Measurements from ENCODE around the gene AGPAT3.

The AGPAT3 gene

DNA sequence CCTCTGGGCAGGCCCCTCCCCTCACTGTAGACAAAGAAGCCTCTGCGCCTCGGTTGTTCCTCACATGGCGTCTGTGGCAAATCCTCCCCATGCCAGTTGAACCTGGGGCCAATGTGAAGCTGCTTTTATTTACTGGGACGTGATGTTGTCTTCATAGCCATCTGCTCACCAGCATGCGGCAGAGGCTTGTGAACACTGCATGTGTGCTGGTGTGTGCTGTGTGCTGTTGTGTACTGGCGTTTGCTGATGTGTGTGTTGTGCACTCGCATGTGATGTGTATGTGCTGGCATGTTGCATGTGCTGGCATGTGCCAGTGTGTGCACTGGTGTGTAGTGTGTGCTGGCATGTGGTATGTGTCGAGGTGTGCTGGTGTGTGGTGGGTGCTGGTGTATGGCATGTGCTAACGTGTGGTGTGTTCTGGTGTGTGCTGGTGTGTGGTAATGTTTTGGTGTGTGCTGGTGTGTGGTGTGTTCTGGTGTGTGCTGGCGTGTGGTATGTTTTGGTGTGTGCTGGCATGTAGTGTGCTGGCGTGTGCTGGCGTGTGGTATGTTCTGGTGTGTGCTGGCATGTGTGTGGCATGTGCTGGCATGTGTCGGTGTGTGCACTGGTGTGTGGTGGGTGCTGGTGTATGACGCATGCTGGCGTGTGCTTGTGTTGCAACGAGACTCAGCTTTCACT, 109.9 kb downstream of the AGPAT3 start:
- no peak for TF ChIP-seq GATA1 (IDR thresholded peaks at IDR 0.05; ENCODE audit: low read depth, low read length)
- no peak for TF ChIP-seq POLR2A (IDR thresholded peaks at IDR 0.05; ENCODE audit: low read length)
- no peak for DNase-seq

DNA sequence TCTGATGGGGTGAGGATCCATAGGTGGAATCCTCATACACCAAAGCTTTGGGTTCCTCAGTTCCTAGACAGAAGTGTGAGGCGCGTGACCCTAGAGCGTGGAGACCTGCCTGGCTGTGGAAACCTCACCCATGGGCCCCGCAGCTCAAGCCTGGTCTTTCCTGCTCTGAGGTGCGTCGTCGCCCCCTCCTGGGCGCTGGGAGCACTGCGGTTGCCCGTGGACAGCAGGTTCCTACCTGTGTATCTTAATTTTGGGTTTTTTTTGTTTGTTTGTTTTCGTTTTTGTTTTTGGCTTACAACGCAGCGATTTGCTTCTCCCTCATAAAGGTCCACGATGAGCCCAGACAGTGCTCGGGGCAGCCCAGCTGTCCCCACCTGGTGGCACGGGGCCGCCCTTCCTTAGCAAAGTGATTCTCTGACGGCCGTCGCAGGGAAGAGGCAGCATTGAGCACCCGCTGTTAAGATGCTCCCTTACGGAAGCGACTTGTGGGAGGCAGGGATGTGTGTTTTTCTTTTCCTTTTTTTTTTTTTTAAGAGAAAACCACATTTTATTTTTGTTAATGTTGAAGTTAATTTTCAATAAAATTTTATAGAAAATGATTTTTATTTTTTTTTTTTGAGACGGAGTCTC, 110.6 kb downstream of the AGPAT3 start:
- DNase-seq = peak; percentile 77 to 87
- TF ChIP-seq POLR2A (IDR thresholded peaks at IDR 0.05; ENCODE audit: low read length) (no peak), GATA1 (IDR thresholded peaks at IDR 0.05; ENCODE audit: low read depth, low read length) (no peak)

DNA sequence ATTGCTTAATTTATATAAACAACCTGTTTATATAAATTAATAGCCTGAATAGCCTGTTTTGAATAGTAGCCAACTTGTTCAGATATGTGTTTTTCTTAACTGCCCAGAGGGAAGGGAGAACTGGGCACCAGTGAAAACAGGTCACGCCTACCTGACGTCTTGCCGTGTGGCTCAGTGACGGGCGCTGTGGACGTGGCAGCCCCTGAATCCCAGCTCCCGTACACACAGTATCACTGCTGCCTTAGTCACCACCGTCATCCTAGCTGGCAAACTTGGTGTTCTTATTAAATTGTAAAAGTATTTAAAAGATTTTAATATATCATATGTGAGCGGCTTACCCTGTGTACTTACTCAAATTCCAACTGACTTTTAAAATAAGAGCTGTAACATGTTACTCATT, 111.6 kb downstream of the AGPAT3 start:
- DNase-seq = no peak
- TF ChIP-seq POLR2A (IDR thresholded peaks at IDR 0.05; ENCODE audit: low read length) (no peak), GATA1 (IDR thresholded peaks at IDR 0.05; ENCODE audit: low read depth, low read length) (no peak)

DNA sequence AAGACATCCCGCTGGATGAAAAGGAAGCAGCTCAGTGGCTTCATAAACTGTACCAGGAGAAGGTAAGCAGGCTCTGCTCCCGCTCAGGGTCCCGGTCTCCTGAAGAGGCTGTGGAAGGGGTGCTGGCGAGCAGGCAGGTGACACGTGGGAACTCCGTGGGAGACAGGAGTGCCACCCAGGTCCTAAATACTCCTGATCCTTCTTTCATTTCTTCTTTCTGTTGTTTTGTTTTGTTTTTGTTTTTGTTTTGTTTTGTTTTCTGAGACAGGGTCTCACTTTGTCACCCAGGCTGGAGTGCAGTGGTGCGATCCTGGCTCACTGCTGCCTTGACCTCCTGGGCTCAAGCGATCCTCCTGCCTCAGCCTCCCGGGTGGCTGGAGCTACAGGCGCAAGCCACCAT, 113.0 kb downstream of the AGPAT3 start:
- DNase-seq = no peak
- TF ChIP-seq GATA1 (IDR thresholded peaks at IDR 0.05; ENCODE audit: low read depth, low read length) = no peak
- TF ChIP-seq POLR2A (IDR thresholded peaks at IDR 0.05; ENCODE audit: low read length) = no peak

- DNase-seq = no peak
- TF ChIP-seq GATA1 (IDR thresholded peaks at IDR 0.05; ENCODE audit: low read depth, low read length) (no peak), POLR2A (IDR thresholded peaks at IDR 0.05; ENCODE audit: low read length) (no peak)
Measured at GRCh38 chr21:43979654-43980053, 114.6 kb downstream of the AGPAT3 start.

DNA sequence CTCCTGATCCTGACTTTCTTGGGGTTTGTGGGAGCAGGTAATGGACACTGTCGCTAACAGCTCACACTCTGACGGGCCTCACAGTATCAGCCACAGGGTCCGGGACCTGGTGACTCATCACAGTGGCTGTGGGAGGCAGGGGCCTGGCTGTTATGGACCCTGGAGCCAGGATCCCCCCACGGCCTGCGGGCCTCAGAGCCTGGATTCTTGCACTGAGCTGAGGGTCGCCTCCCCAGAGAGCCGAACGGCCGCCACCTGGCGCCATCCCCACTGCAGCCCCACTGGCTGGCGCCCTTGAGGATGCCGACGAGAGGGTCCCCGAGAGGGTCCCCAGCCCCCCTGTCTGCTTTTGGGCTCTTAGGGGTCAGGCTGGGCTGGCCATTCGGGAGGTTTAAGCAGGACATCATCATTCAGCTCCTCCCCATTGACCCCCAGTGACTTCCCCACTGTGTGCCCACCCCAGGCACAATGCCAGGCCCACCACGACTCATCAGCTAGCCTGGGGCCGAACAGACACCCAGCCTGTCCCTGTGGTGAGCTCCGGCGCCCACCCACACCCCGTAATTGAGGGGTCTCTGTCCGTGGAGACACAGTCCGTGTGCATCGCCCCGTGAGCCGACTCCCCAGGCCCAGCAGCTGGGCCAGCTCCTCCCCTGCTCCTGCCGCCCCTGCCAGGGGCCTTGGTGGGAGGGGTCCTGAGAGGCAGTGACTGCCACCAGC, 116.3 kb downstream of the AGPAT3 start:
- DNase-seq = no peak
- TF ChIP-seq POLR2A (IDR thresholded peaks at IDR 0.05; ENCODE audit: low read length) (no peak), GATA1 (IDR thresholded peaks at IDR 0.05; ENCODE audit: low read depth, low read length) (no peak)

GRCh38 chr21:43981871-43982210, 116.8 kb downstream of the AGPAT3 start:
- TF ChIP-seq POLR2A (IDR thresholded peaks at IDR 0.05; ENCODE audit: low read length) = no peak
- TF ChIP-seq GATA1 (IDR thresholded peaks at IDR 0.05; ENCODE audit: low read depth, low read length) = no peak

GRCh38 chr21:43982489-43983078, 117.6 kb downstream of the AGPAT3 start:
- DNase-seq = no peak
- TF ChIP-seq POLR2A (IDR thresholded peaks at IDR 0.05; ENCODE audit: low read length) = no peak
- no peak for TF ChIP-seq GATA1 (IDR thresholded peaks at IDR 0.05; ENCODE audit: low read depth, low read length)

More at GRCh38 chr21:43981871-43982210, 116.8 kb downstream of the AGPAT3 start:
- DNase-seq = no peak

- TF ChIP-seq GATA1 (IDR thresholded peaks at IDR 0.05; ENCODE audit: low read depth, low read length) = no peak
- TF ChIP-seq POLR2A (IDR thresholded peaks at IDR 0.05; ENCODE audit: low read length) = no peak
- no peak for DNase-seq
Measured at GRCh38 chr21:43983390-43983789, 118.4 kb downstream of the AGPAT3 start.

GRCh38 chr21:43983860-43984420, 118.9 kb downstream of the AGPAT3 start:
- TF ChIP-seq GATA1 (IDR thresholded peaks at IDR 0.05; ENCODE audit: low read depth, low read length) (no peak), POLR2A (IDR thresholded peaks at IDR 0.05; ENCODE audit: low read length) (no peak)
- no peak for DNase-seq

GRCh38 chr21:43984905-43985689, 120.1 kb downstream of the AGPAT3 start:
- DNase-seq = no peak
- no peak for TF ChIP-seq POLR2A (IDR thresholded peaks at IDR 0.05; ENCODE audit: low read length)
- no peak for TF ChIP-seq GATA1 (IDR thresholded peaks at IDR 0.05; ENCODE audit: low read depth, low read length)

GRCh38 chr21:43985690-43986251, 120.7 kb downstream of the AGPAT3 start:
- TF ChIP-seq GATA1 (IDR thresholded peaks at IDR 0.05; ENCODE audit: low read depth, low read length) (no peak), POLR2A (IDR thresholded peaks at IDR 0.05; ENCODE audit: low read length) (no peak)
- no peak for DNase-seq
